CD4-positive, alpha-beta T cell treated with Interleukin-15 for 1 hour (primary cell): Measurements from ENCODE around the gene E2F8.

Source experiments
- DNase-seq: peaks from one replicate; pipeline ENCODE4 v3.0.0-alpha.2; 2020

The E2F8 gene

GRCh38 chr11:19218216-19218615 is 22.5 kb downstream of the E2F8 start:
- DNase-seq: no peak

DNA sequence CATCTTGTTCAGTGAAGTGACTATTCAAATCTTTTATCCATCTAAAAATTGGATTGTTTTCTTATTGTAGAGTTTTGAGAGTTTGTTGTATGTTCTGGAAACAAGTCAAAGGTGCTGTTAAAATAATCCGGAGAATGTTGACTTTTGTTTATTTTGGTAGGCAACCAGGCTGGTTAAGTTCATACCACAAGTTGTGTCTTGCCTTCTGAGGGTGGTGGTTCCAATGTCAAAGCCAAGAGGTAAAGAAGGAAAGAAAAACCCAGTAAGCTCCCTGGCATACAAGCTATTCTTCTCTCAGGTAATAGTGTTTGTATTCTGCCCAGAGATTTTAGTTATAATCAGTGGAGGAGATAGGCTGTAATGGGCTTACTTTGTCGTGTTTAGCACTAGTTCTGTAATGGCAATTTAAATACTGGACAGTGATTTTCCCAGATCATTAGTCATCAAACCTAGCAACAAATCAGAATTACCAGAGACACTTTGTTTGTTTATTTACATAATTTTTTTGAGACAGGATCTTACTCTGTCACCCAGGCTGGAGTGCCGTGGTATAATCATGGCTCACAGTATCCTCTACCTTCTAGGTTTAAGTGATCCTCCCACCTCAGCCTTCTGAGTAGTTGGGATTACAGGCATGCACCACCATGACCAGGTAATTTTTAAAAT is 23.9 kb downstream of the E2F8 start:
- DNase-seq: no peak

DNA sequence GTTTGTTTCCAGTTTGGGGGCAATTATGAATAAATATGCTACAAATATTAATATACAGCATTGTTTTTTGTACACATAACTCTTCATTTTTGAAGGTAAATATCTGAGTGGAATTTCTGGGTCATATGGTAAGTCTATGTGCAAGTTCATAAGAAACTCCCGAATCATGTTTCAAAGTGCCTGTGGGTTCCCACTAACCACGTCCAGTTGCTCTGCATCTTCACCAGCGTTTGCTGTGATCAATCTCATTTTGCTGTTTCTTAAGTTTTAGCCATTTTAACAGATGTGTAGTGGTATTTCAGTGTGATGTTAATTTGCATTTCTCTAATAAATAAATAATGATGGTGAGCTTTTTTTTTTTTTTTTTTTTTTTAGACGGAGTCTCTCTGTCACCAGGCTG is 24.7 kb downstream of the E2F8 start:
- no peak for DNase-seq

DNA sequence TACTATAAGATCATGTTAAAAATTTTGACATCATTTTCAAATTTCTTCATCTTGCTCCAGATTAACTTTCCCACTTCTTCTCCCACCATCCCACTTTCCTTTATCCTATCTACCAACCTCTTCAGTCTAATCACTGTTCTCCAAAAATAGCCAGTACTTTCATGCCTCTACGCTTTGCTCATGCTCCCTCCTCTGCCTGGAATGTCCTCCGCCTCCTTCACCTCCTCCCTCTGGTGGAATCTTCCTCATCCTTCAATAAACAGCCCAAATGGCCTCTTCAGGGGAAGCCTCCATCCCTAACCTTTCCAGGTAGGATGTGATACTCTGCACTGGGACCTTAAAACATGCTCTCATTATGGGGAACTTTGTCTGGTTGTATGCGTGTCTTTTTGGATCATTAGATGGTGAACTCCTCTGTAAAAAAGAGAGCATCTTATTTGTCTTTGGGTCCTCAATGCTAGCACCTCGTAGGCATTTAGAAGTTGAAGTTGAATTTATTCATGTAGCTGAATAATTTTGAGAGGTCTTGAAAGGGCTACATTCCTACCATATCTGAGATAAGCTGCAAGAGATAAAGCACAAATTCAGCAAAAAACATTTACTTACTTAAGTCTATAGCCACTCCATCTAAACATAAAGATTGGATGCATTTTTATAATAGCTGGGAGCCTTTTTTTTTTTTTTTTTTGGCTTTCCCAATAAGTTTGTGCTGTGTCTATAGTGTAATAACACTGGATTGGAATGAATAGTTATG is 31.0 kb downstream of the E2F8 start:
- no peak for DNase-seq

- no peak for DNase-seq
Observed at GRCh38 chr11:19208959-19209546, 31.7 kb downstream of the E2F8 start.

GRCh38 chr11:19208181-19208580 is 32.6 kb downstream of the E2F8 start:
- DNase-seq: no peak

- DNase-seq: no peak
Observed at GRCh38 chr11:19204836-19205235, 35.9 kb downstream of the E2F8 start.

GRCh38 chr11:19201737-19202605 is 38.8 kb downstream of the E2F8 start, which contains the start of gene CSRP3:
Gene CSRP3 (minus strand): TSS chr11:19201983. CDS start chr11:19192448, 9,535 bp downstream.
- no peak for DNase-seq

GRCh38 chr11:19200410-19201201 is 40.1 kb downstream of the E2F8 start:
- DNase-seq: no peak

GRCh38 chr11:19199771-19200170 is 41.0 kb downstream of the E2F8 start:
- DNase-seq: no peak

GRCh38 chr11:19199048-19199447 is 41.7 kb downstream of the E2F8 start:
- DNase-seq: no peak

- DNase-seq: no peak
Observed at GRCh38 chr11:19196432-19196831, 44.3 kb downstream of the E2F8 start.

GRCh38 chr11:19194620-19195308 is 46.0 kb downstream of the E2F8 start:
- no peak for DNase-seq

DNA sequence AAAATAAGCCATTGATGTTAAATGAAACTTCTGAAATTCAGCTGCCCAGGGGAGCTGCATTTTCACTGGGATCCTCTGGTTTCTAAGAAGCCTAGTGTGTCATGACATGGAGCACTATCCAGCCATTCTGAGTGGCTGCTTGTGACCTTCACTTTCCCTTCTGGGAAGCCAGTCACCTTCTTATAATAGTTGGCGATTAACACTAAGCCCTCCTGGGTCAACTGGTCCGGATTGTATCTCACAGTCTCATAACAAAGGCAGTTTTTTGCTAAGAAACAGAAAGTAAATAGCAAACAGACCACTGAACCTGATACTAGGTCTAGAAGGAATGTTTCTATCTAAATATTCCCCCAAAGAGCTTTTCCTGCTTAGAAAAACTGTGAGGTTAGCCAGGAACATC is 46.8 kb downstream of the E2F8 start:
- no peak for DNase-seq

GRCh38 chr11:19191530-19192169 is 49.1 kb downstream of the E2F8 start:
- DNase-seq: no peak

DNA sequence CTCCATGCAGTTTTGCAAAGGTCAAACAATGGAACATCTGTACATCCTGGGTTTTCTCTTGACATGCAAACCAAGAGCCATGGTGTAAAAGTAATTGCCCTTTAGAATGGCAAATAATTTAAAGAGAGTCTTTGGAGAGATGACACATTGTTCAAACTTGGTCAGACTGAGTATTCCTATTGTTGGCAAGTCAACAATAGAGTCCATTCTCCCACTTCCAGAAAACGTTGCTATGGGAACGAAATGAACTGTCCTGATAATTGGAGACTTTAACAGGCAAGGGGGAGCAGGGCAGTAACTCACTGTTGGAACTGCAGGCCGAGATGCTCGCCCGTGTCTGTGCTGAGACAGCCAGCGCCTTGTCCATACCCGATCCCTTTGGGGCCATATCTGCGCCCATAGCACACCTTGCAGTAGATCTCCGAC is 52.9 kb downstream of the E2F8 start:
- DNase-seq: no peak

GRCh38 chr11:19187114-19187832 is 53.5 kb downstream of the E2F8 start:
- no peak for DNase-seq

- no peak for DNase-seq
Observed at GRCh38 chr11:19185516-19186052, 55.2 kb downstream of the E2F8 start.

- no peak for DNase-seq
Observed at GRCh38 chr11:19185036-19185435, 55.7 kb downstream of the E2F8 start.

DNA sequence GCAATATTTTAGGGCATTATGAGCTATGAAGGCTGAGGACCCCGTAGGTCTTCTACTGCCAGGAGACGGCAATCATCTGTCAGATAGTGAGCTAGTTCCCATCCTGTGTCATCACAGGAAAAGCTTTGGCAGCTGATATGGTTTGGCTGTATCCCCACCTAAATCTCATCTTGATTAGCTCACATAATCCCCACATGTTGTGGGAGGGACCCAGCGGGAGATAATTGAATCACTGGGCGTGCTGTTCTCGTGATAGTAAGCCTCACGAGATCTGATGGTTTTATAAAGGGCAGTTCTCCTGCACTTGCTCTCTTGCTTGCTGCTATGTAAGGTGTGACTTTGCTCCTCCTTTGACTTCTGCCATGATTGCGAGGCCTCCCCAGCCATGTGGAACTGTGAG is 57.1 kb downstream of the E2F8 start:
- DNase-seq: no peak
